Loucy (cell line): Measurements from ENCODE around the gene ZFYVE1.
"Not testable (repeated sequence)": the region's sequence is repeated elsewhere in the genome, so short reads cannot be mapped to it uniquely, and the experiment has no call there.

Experiments used
- H2AFZ ChIP-seq: fragments of 200-600 bp; sonication (generic); 2 replicates; pipeline ENCODE4 v1.6.0; 2016; ENCODE audit warnings: antibody characterized with exemption, mild to moderate bottlenecking, low read length, moderate library complexity
- H3F3A ChIP-seq: fragments of 200-600 bp; 2 replicates; pipeline ENCODE4 v1.6.0; 2016; ENCODE audit warnings: antibody characterized with exemption, low read depth, mild to moderate bottlenecking
- H3K27me3 ChIP-seq: fragments of 200-600 bp; sonication (generic); 2 replicates; pipeline ENCODE4 v1.6.1; 2014; ENCODE audit warnings: low read length, mild to moderate bottlenecking; ENCODE audit not compliant: insufficient read depth, poor library complexity, severe bottlenecking
- H3K36me3 ChIP-seq: fragments of 200-600 bp; sonication (generic); 2 replicates; pipeline ENCODE4 v1.6.1; 2016; ENCODE audit warnings: low read length; ENCODE audit not compliant: insufficient read depth
- H3K4me1 ChIP-seq: fragments of 200-600 bp; sonication (generic); 2 replicates; pipeline ENCODE4 v1.5.1; 2014; ENCODE audit warnings: low read length, mild to moderate bottlenecking; ENCODE audit not compliant: insufficient read depth, poor library complexity, severe bottlenecking
- H3K4me2 ChIP-seq: fragments of 200-600 bp; sonication (generic); 2 replicates; pipeline ENCODE4 v1.6.0; 2014; ENCODE audit warnings: antibody characterized with exemption, low read length, low read depth, mild to moderate bottlenecking; ENCODE audit not compliant: poor library complexity, severe bottlenecking
- H3K4me3 ChIP-seq: fragments of 200-600 bp; sonication (generic); 2 replicates; pipeline ENCODE4 v1.5.1; 2014; ENCODE audit warnings: low read length, mild to moderate bottlenecking, mixed read lengths; ENCODE audit not compliant: poor library complexity, severe bottlenecking
- H3K79me2 ChIP-seq: fragments of 200-600 bp; sonication (generic); 2 replicates; pipeline ENCODE4 v1.6.1; 2014; ENCODE audit warnings: low read length; ENCODE audit not compliant: insufficient read depth
- H3K9ac ChIP-seq: fragments of 200-600 bp; sonication (generic); 2 replicates; pipeline ENCODE4 v1.6.0; 2014; ENCODE audit warnings: mild to moderate bottlenecking, low read depth, low read length, moderate library complexity; ENCODE audit not compliant: poor library complexity, severe bottlenecking
- H3K9me2 ChIP-seq: fragments of 200-600 bp; sonication (generic); replicated peaks from 2 replicates; pipeline ENCODE4 v1.6.1; 2016; ENCODE audit warnings: low read depth, low read length, mixed read lengths
- H3K9me3 ChIP-seq: fragments of 200-600 bp; sonication (generic); 2 replicates; pipeline ENCODE4 v1.6.1; 2014; ENCODE audit warnings: mild to moderate bottlenecking, antibody characterized with exemption, low read length, low read depth; ENCODE audit not compliant: insufficient read depth
- H4K20me1 ChIP-seq: fragments of 200-600 bp; sonication (generic); 2 replicates; pipeline ENCODE4 v1.6.0; 2014; ENCODE audit warnings: antibody characterized with exemption, low read length, mild to moderate bottlenecking; ENCODE audit not compliant: insufficient read depth, poor library complexity, severe bottlenecking
- CTCF ChIP-seq: fragments of 200-600 bp; sonication (generic); conservative IDR thresholded peaks from 2 replicates; pipeline ENCODE4 v1.5.1; 2014; ENCODE audit warnings: mild to moderate bottlenecking, antibody characterized with exemption, low read length
- EZH2phosphoT487 ChIP-seq: fragments of 200-600 bp; IDR thresholded peaks from 2 replicates; pipeline ENCODE4 v1.6.1; 2018; ENCODE audit warnings: antibody characterized with exemption, mild to moderate bottlenecking, moderate library complexity, borderline replicate concordance

ZFYVE1 gene

DNA sequence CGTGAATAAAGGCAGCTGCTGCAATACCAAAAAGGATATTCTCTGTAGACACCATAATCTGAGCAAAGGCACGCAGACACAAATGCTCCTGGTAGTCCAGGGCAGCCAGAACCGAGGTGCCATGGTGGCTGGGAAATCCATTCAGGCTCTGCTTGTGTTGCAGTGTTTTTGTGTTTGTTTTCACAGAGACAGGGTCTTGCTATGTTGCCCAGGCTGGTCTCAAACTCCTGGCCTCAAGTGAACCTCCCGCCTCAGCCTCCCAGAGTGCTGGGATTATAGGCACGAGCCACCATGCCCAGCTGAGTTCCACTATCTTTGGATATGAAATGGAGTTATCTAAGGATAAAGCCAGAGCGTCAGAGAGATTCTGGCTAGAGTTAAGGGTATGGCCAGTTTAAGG, 60.9 kb downstream of the ZFYVE1 start:
- Histone ChIP-seq H4K20me1 (no peaks in the 10 kb centered on the region), H3K9ac (no peak overlapping the region), H3K36me3 (peaks cover 26% of the 10 kb centered on the region; the same call in 1 of the 2 replicates), H3K27me3 (no peaks in the 10 kb centered on the region), H3F3A (no peaks in the 10 kb centered on the region), H3K4me2 (no peak overlapping the region), H3K9me3 (no peaks in the 10 kb centered on the region), H3K9me2 (no peaks in the 10 kb centered on the region), H2AFZ (no peak overlapping the region), H3K4me1 (no peaks in the 10 kb centered on the region), H3K79me2 (no peaks in the 10 kb centered on the region), H3K4me3 (no peak overlapping the region)
- no peak for TF ChIP-seq EZH2phosphoT487
- no peak for TF ChIP-seq CTCF

GRCh38 chr14:72965249-72965648, 61.7 kb downstream of the ZFYVE1 start:
- Histone ChIP-seq H3K9ac (no peak overlapping the region), H3K4me2 (no peak overlapping the region), H3K9me3 (no peaks in the 10 kb centered on the region), H3K36me3 (peaks cover 19% of the 10 kb centered on the region; the same call in 1 of the 2 replicates), H3K79me2 (no peaks in the 10 kb centered on the region), H2AFZ (no peak overlapping the region), H4K20me1 (no peaks in the 10 kb centered on the region), H3F3A (no peaks in the 10 kb centered on the region), H3K4me3 (no peak overlapping the region), H3K4me1 (no peaks in the 10 kb centered on the region), H3K9me2 (no peaks in the 10 kb centered on the region), H3K27me3 (no peaks in the 10 kb centered on the region)
- TF ChIP-seq EZH2phosphoT487: no peak
- TF ChIP-seq CTCF: no peak

- Histone ChIP-seq H3F3A (no peaks in the 10 kb centered on the region), H3K9ac (no peak overlapping the region), H4K20me1 (no peaks in the 10 kb centered on the region), H3K4me3 (no peak overlapping the region), H3K4me1 (no peaks in the 10 kb centered on the region), H3K79me2 (no peaks in the 10 kb centered on the region), H3K9me3 (no peaks in the 10 kb centered on the region), H3K27me3 (no peaks in the 10 kb centered on the region), H3K9me2 (no peaks in the 10 kb centered on the region), H3K4me2 (no peak overlapping the region), H3K36me3 (peaks cover 4% of the 10 kb centered on the region; the same call in 1 of the 2 replicates), H2AFZ (no peak overlapping the region)
- TF ChIP-seq EZH2phosphoT487 (no peak), CTCF (no peak)
These were observed 64.0 kb downstream of the ZFYVE1 start for GRCh38 chr14:72962829-72963312.

DNA sequence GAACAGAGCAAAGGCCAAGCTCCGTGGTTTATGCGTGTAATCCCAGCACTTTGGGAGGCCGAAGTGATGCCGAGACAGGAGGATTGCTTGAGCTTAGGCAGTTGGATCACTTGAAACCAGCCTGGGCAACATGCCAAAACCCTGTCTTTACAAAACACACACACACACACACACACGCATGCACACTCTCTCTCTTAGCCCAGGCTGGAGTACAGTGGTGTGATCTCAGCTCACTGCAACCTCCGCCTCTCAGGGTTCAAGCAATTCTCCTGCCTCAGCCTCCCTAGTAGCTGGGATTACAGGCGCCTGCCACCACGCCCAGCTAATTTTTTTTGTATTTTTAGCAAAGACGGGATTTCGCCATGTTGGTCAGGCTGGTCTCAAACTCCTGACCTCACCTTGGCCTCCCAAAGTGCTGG, 64.6 kb downstream of the ZFYVE1 start:
- H3K4me3 ChIP-seq, H3K27me3 ChIP-seq, H3K79me2 ChIP-seq, H4K20me1 ChIP-seq, H3K36me3 ChIP-seq, H3K9me2 ChIP-seq, H3K4me2 ChIP-seq, H2AFZ ChIP-seq, H3K9ac ChIP-seq, H3K9me3 ChIP-seq, H3K4me1 ChIP-seq, H3F3A ChIP-seq: not testable (repeated sequence)
